A673 (cell line): ENCODE data around the gene ACER1. TPM values are rescaled to one million over a fixed set of nuclear protein-coding genes. Genes with fewer than 3 reads are reported as not detected.

Source experiments
- BruUV-seq: library from RNA; stranded (reverse); fragments of 400-500 nt; replicated peaks from 2 replicates; lab custom pipeline; 2021; lab: Mats Ljungman, UMichigan
- CTCF ChIA-PET: fragments of 300-600 bp; sonication (Branson Sonifier 250); formaldehyde crosslinking; loops from one replicate; lab custom pipeline; 2022; ENCODE audit warnings: antibody characterized with exemption; lab: Charles Lee
- POLR2A ChIA-PET: fragments of 300-600 bp; sonication (Branson Sonifier 250); formaldehyde crosslinking; loops from one replicate; lab custom pipeline; 2022; ENCODE audit warnings: antibody characterized with exemption; ENCODE audit not compliant: low non-redundant PET; lab: Charles Lee
- DNase-seq: peaks from one replicate; pipeline ENCODE4 v3.0.0-alpha.2; 2015; ENCODE audit warnings: low spot score
- H3K27ac ChIP-seq: fragments of 200-600 bp; sonication (generic); 2 replicates; pipeline ENCODE4 v1.5.1; 2016; ENCODE audit warnings: mixed run types, low read depth, mild to moderate bottlenecking, mixed read lengths, antibody characterized with exemption, low read length; ENCODE audit not compliant: poor library complexity, severe bottlenecking
- H3K27me3 ChIP-seq: fragments of 200-600 bp; sonication (generic); replicated peaks from 2 replicates; pipeline ENCODE4 v1.6.1; 2017; ENCODE audit warnings: mixed run types, low read depth, mild to moderate bottlenecking, mixed read lengths, antibody characterized with exemption, low read length; ENCODE audit not compliant: insufficient read depth, poor library complexity
- H3K36me3 ChIP-seq: fragments of 200-600 bp; sonication (generic); 2 replicates; pipeline ENCODE4 v1.6.1; 2016; ENCODE audit warnings: mixed run types, mild to moderate bottlenecking, mixed read lengths, antibody characterized with exemption, low read length; ENCODE audit not compliant: insufficient read depth, poor library complexity, severe bottlenecking
- H3K4me1 ChIP-seq: fragments of 200-600 bp; sonication (generic); 2 replicates; pipeline ENCODE4 v1.6.1; 2017; ENCODE audit warnings: mixed run types, mild to moderate bottlenecking, mixed read lengths, antibody characterized with exemption, low read length; ENCODE audit not compliant: insufficient read depth, poor library complexity, severe bottlenecking
- H3K4me3 ChIP-seq: fragments of 200-600 bp; sonication (generic); 2 replicates; pipeline ENCODE4 v1.5.1; 2016; ENCODE audit warnings: low read depth, mixed run types, mild to moderate bottlenecking, mixed read lengths, low read length; ENCODE audit not compliant: poor library complexity, severe bottlenecking
- H3K9me3 ChIP-seq: fragments of 200-600 bp; sonication (generic); 2 replicates; pipeline ENCODE4 v1.6.1; 2016; ENCODE audit warnings: mixed run types, low read depth, mild to moderate bottlenecking, mixed read lengths, antibody characterized with exemption, low read length; ENCODE audit not compliant: poor library complexity, severe bottlenecking
- CTCF ChIP-seq: fragments of 300-800, 200-600 bp; sonication (generic); conservative IDR thresholded peaks from 2 replicates; pipeline ENCODE4 v1.5.1; 2017; ENCODE audit warnings: low read depth, mild to moderate bottlenecking, antibody characterized with exemption, low read length, moderate library complexity, mixed read lengths
- EZH2 ChIP-seq: fragments of 200-600 bp; sonication (generic); IDR thresholded peaks from 2 replicates; pipeline ENCODE4 v1.6.1; 2017; ENCODE audit warnings: borderline replicate concordance, low read depth, mild to moderate bottlenecking, mixed read lengths, antibody characterized with exemption, low read length; ENCODE audit not compliant: poor library complexity, severe bottlenecking
- intact Hi-C: fragments of 100-400 bp; cut with micrococcal nuclease; formaldehyde crosslinking; loops from one replicate; pipeline ENCODE4 v1.10.0; 2022; ENCODE audit not compliant: unreplicated experiment
- total RNA-seq: library from RNA; stranded (reverse); gene quantifications from 2 replicates; pipeline ENCODE4 v1.2.3, GENCODE V29; 2021

The ACER1 gene
- total RNA-seq, 1 experiment from 2014 or later, result not detected

GRCh38 chr19:6297202-6297601 is 36.2 kb downstream of the ACER1 start:
- ChIA-PET CTCF (no interaction called here), POLR2A (no interaction called here)
- H3K9me3 ChIP-seq, result peaks cover 20% of the 10 kb centered on the region
- TF ChIP-seq CTCF, result no peak
- no peak for TF ChIP-seq EZH2
- no peak for DNase-seq
- H3K27ac ChIP-seq, result no peak overlapping the region
- H3K27me3 ChIP-seq, result no peaks in the 10 kb centered on the region
- H3K4me3 ChIP-seq, result no peak overlapping the region
- intact Hi-C loops, result loop anchor here (5.0 kb wide), 1 partner anchor 250 kb away; no protein-coding TSS in a partner anchor
- H3K4me1 ChIP-seq, result no peaks in the 10 kb centered on the region
- no TSS peak for BruUV-seq
- no peaks in the 10 kb centered on the region for H3K36me3 ChIP-seq

- TF ChIP-seq EZH2 (no peak), CTCF (no peak)
- Histone ChIP-seq H3K9me3 (peaks cover 57% of the 10 kb centered on the region), H3K27ac (no peak overlapping the region), H3K4me1 (no peaks in the 10 kb centered on the region), H3K4me3 (no peak overlapping the region), H3K27me3 (no peaks in the 10 kb centered on the region), H3K36me3 (no peaks in the 10 kb centered on the region)
- intact Hi-C loops, result no loop called here
- ChIA-PET CTCF (no interaction called here), POLR2A (no interaction called here)
- BruUV-seq, result no TSS peak
- DNase-seq, result no peak
Observed at GRCh38 chr19:6292006-6292405, 41.4 kb downstream of the ACER1 start.

- H3K27me3 ChIP-seq, result no peaks in the 10 kb centered on the region
- CTCF ChIA-PET, result no interaction called here
- TF ChIP-seq CTCF (no peak), EZH2 (no peak)
- H3K27ac ChIP-seq, result no peak overlapping the region
- no peak for DNase-seq
- POLR2A ChIA-PET, result no interaction called here
- H3K36me3 ChIP-seq, result no peaks in the 10 kb centered on the region
- BruUV-seq, result no TSS peak
- no peaks in the 10 kb centered on the region for H3K4me1 ChIP-seq
- H3K4me3 ChIP-seq, result no peak overlapping the region
- intact Hi-C loops, result no loop called here
- peaks cover 62% of the 10 kb centered on the region for H3K9me3 ChIP-seq
Observed at GRCh38 chr19:6288737-6289136, 44.7 kb downstream of the ACER1 start.
